GM12865 (cell line): ENCODE data around the gene NEMP1.
"Not testable (repeated sequence)": the region's sequence is repeated elsewhere in the genome, so short reads cannot be mapped to it uniquely, and the experiment has no call there.

Source experiments
- DNase-seq: peaks from one replicate; pipeline ENCODE4 v3.0.0; 2010; ENCODE audit warnings: low read depth
- H3K4me3 ChIP-seq: 2 replicates; pipeline ENCODE4 v1.5.1; 2011; ENCODE audit warnings: mild to moderate bottlenecking, low read depth, low read length, control low read depth
- TF ChIP-seq, protein P1 (sequence below): IDR thresholded peaks from 2 replicates; pipeline ENCODE4 v1.5.1; 2011; ENCODE audit warnings: low read length, control low read depth, low read depth, inconsistent platforms; ENCODE audit not compliant: insufficient read depth; ENCODE audit errors: missing control alignments

The NEMP1 gene

DNA sequence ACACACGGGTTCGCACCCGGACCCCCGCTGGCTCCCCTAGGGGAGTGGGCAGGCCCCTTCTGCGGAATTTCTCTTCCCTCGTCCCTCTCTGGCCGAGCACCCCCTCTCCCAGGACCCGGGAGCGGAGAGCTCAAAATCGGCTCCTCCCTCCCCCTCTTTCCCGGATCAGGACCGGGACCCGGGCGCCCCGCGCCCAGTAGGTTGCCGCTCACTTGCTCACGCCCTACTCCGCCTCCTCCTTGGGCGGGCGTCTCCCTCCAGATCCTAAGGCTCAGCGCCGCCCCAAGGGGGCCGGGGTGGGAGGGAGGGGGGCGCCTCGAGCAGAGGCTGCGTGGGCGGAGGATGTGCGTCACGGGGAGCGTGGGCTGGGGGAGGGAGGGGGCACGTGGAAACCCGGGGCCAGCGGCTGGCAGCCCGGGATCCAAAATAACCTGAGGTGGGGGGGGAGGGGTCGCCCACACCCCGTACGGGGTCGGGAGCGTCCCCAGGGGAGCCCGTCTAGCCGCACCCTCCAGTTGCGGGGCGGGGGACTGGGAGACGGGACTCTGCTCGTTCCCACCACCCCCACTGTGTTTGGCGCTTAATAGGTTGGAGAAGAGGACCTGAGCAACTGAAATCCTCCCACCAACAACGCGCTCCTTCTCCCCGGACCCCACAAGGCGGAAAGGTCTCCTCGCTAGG lies 8.6 kb upstream of the NEMP1 start:
- peak overlapping the region; percentile 99 for H3K4me3 ChIP-seq
- peak; percentile 92 for DNase-seq
- TF ChIP-seq, protein P1, sequence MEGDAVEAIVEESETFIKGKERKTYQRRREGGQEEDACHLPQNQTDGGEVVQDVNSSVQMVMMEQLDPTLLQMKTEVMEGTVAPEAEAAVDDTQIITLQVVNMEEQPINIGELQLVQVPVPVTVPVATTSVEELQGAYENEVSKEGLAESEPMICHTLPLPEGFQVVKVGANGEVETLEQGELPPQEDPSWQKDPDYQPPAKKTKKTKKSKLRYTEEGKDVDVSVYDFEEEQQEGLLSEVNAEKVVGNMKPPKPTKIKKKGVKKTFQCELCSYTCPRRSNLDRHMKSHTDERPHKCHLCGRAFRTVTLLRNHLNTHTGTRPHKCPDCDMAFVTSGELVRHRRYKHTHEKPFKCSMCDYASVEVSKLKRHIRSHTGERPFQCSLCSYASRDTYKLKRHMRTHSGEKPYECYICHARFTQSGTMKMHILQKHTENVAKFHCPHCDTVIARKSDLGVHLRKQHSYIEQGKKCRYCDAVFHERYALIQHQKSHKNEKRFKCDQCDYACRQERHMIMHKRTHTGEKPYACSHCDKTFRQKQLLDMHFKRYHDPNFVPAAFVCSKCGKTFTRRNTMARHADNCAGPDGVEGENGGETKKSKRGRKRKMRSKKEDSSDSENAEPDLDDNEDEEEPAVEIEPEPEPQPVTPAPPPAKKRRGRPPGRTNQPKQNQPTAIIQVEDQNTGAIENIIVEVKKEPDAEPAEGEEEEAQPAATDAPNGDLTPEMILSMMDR = no peak

- H3K4me3 ChIP-seq = peak overlapping the region; percentile 99
- peak; percentile 76 for DNase-seq
- TF ChIP-seq, protein P1 = peak; percentile 32
These were observed 8.0 kb upstream of the NEMP1 start for GRCh38 chr12:57086493-57087009.

- DNase-seq = peak; percentile 67
- H3K4me3 ChIP-seq = peak overlapping the region; percentile 99
These were observed 7.5 kb upstream of the NEMP1 start for GRCh38 chr12:57085999-57086492.

DNA sequence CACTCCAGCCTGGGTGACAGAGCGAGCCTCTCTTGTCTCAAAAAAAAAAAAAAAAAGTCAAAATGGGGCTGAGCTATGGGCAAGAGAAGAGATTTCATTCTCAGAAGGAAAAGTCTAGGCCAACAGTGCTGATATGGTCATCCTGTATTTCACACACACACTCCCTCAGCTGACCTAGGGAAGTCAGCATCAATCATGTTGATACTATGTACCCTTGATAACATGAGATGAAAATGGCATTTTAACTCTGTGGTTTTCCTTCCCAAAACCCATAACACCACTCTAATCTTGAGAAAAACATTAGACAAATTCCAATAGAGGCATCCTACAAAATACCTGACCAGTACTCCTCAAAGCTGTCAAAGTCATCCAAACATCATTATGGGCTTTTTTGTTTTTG lies 2.3 kb upstream of the NEMP1 start:
- H3K4me3 ChIP-seq = no peak overlapping the region
- no peak for DNase-seq
- TF ChIP-seq, protein P1 = no peak

More at GRCh38 chr12:57085999-57086492, 7.5 kb upstream of the NEMP1 start:
- TF ChIP-seq, protein P1 = no peak

GRCh38 chr12:57079821-57080220 lies 1.2 kb upstream of the NEMP1 start:
- no peak for DNase-seq
- no peak overlapping the region for H3K4me3 ChIP-seq
- TF ChIP-seq, protein P1 = no peak

DNA sequence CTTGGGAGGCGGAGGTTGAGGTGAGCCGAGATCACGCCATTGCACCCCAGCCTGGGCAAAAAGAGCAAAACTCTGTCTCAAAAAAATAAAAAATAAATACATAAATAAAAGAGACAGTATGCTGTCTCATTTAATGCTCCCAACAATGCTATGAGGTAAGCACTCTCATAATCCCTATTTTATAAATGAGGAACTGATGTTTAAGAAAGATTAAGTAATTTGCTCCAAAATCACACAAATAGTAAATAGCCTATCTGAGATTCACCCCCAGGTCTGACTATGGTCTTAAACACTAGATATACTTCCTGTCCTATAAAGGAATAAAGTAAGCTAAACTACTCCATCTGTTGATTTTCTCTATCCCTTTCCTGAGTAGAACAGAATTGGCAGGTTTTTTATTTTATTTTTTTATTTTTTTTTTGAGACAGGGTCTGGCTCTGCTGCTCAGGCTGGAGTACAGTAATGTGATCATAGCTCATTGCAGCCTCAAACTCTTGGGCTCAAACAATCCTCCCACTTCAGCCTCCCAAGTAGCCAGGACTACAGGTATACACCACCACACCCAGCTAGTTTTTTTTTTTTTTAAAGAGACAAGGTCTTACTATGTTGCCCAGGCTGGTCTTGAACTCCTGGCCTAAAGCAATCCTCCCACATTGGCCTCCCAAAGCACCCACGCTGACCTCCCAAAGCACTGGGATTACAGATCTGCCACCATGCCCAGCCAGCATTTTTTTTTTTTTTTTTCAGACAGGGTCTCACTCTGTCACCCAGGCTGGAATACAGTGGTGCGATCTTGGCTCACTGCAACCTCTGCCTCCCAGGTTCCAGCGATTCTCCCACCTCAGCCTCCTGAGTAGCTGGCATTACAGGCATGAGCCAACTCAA lies 4.8 kb downstream of the NEMP1 start:
- DNase-seq, H3K4me3 ChIP-seq: not testable (repeated sequence)

GRCh38 chr12:57072661-57073060 lies 5.9 kb downstream of the NEMP1 start:
- H3K4me3 ChIP-seq = no peak overlapping the region
- DNase-seq = no peak
- TF ChIP-seq, protein P1 = no peak
